ENCODE measurements around the gene PF4V1.
"Not testable (repeated sequence)": the region's sequence is repeated elsewhere in the genome, so short reads cannot be mapped to it uniquely, and the experiment has no call there.

Gene PF4V1

DNA sequence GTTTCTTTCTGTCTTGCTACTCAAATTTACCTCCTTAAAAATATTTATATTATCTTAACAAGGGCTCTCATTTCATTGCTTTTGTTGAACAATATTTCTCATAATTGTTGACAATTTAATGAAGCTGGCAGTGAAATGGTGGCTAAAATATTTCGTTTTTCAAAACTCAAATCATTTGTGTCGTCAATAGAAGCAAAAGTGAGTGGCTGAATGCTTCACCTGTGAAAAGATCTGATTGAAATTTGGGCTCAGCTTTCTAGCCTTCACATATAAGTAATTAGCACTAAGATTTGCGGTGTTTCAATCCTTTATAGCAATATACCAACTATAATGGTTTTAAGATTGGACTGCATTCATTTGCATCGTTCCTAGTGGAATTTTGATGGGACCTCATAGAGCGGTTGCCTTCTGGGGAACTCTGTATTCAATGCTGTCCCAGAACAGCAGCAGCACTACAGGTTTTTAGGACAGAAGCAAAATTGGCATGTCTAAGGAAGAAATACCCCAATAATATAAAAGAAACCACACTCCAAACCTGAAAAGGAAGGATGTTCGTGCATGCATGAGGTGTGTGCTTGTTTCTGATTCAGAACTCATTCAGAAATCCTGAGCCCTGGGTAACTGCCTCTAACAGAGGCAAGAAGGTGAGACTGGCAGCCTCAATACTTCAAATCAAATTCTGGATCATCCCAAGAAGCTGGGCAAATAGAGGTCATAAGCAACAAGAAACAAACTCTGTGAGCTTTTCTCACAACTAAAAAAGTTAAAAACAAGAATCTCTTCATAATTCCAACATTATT is 18.6 kb downstream of the PF4V1 start:
- DNase-seq = no peak

- no peak for DNase-seq
Measured at GRCh38 chr4:73872316-73873108, 19.4 kb downstream of the PF4V1 start.

DNA sequence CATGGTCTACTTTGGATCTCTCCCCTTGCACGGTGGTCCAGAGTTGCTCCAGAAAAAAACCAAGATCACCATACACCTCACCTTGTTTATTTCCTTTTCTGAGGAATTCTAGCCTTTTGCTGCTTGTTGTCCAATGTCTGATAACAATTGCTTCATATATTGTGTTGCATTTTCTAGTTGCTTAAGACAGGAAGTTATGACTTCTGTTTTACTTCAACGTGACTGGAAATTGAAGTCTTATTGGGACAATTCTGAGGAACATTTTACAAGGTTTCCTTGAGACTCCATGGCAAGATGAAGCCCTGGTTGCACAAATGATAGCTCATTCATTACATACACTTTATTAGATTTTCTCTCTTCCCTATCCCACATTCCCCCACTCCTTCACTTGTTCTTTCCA is 21.3 kb downstream of the PF4V1 start:
- no peak for DNase-seq

GRCh38 chr4:73875401-73875800 is 22.3 kb downstream of the PF4V1 start:
- DNase-seq = no peak

- no peak for DNase-seq
Measured at GRCh38 chr4:73883306-73883705, 30.2 kb downstream of the PF4V1 start.

- DNase-seq = no peak
Measured at GRCh38 chr4:73885574-73886267, 32.6 kb downstream of the PF4V1 start.

DNA sequence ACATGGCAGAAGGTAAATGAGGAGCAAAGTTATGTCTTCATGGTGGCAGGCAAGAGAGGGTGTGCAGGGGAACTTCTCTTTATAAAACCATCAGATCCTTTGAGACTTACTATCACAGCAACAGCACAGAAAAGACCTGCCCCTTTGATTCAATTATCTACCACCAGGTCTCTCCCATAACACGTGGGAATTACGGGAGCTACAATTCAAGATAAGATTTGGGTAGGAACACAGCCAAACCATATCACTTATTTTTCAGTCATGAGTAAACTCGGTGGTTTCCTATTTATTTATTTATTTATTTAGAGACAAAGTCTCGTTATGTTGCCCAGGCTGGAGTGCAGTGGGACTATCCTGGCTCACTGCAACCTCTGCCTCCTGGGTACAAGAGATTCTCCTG is 38.2 kb downstream of the PF4V1 start:
- no peak for DNase-seq

- no peak for DNase-seq
Measured at GRCh38 chr4:73891739-73892405, 38.8 kb downstream of the PF4V1 start.

DNA sequence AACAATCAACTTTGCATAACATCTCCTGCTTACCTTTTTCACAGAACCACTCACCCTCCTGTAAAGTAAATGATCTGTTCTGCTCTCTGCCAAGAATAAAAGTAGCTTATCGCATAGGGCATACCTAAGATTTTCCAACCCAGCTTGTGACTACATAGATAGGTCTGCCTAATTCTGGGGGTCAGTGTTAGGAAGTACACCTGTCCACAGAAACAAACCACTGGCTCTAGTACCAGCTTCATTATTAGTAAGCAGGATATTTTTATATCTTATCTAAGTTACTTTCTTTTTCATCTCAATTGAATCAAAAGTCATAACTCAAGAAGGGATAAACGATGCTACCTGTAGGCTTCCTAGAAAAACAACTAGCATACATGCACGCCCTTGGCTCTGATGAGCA is 39.9 kb downstream of the PF4V1 start:
- no peak for DNase-seq

DNA sequence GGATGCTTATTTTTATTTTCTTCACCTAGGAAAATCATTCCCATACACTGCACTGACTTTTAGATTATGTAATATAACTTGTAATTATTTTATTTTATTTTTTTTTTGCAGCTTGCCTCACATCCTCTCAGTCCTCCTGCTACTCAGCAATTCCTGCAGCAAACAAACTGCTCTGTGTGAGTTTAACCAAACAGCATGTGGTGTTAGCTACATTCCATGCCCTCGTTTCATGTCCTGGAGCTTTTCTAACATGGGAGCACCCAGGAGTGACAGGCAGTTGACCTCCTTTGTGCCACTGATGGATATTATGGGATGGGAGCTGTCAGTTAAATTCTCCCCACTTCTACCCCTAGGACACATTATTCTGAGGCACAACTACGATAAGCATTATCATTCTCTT is 40.9 kb downstream of the PF4V1 start:
- DNase-seq = no peak

DNA sequence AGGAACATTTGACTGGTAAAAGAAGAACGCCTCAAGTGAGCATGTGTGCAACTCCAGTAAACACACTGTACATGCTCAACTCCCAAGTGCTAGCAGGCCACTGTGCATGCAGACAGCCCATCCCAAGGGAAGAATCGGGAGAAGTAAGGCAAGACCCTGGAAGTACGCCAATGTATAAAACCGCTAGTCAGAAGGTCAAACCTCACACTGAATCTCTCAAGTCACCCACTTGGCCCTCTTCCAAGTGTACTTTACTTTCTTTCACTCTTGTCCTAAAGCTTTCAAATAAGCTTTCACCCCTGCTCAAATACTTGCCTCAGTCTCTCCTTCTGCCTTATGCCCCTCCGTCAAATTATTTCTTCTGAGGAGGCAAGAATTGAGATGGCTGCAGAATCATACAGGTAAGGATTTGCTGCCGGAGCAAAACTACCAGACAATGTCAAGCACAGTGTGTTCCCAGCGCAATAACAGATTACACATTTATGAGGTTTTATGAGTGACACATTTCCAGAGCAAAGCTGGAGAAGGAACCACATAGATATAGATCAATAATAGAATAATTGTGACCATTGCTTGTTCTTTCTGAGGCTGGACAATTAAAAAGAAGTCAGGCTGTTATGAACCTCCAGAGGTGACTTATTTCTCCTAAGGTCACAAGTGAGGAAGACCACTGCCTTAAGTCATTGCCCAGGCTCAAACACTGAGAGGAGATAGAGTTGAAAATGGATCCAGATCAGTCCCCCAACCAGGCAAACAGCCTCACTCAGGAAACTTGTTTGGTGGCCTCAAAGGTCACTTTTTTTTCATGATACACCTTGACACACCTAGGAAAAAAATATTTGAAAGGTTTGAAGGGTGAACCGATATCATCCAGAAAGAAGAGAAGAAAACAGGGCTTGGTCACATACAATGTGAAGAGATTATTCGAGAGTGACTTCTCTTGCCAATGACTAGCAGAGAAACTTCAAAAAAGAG is 42.4 kb downstream of the PF4V1 start:
- no peak for DNase-seq

- no peak for DNase-seq
Measured at GRCh38 chr4:73896416-73896815, 43.3 kb downstream of the PF4V1 start.

DNA sequence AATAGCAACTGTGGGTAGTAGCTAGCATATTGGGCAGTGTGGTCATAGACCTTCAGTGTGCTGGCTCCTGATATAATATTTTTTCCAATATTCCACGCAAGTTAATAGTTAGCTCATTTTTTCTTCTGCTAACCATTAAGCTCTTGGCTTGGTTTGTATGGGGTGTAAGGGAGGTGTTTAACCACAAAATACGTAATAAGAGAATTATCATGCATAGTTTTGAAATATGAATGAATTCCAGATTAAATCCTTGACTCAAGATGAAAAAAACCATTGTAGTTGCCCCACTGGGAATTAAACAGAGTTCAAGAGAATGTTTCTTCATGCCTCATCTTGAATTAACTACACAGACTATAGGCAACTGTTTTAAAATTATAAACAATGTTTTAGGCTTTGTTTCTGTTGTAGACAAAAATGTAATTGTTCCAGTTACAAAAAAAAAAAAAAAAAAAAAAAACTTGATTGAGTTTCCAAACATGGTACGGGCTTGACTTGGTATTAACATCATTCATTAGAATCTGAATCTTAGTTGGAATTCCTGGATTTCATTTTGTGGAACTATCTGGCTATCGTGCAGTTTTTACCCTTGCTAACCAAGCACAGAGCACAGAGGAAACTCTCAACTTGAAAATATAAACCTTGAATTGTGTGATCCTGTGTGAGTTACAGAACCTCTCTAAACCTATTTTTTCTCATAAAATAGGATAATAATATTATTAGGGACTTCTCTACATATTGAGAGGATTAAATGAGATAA is 44.5 kb downstream of the PF4V1 start:
- DNase-seq = no peak

DNA sequence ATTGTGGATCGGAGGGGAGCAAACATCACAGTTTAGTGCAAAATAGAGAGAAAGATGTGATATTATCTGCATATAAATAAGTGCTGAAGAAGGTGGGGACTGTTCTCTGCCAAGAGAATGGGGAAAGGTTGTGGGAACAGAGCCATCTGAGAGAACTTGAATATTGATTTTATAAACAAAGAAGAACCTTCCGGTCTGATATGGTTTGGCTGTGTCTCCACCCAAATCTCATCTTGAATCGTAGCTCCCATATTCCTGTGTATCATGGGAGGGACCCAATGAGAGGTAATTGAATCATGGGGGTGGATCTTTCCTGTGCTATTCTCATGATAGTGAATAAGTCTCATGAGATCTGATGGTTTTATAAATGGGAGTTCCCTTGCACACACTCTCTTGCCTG is 46.2 kb downstream of the PF4V1 start:
- DNase-seq = not testable (repeated sequence)

DNA sequence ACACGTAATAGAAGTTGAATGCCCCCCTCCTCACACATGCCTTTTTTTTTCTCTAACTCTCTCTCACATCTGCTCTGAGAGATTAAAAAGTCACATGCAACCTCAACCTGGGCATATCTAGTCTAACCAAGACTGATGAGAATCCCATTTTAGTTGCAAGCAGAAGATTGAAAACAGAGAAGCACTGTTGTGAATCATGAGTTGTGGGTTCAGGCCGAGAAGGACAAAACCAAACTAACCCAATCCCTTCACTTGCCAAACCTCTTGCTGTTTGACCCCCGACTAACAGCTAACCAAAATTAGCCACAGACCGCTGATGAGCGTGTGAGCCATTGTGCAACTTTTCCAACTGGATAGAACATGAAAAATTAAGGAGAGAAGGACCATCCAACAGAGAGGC is 47.9 kb downstream of the PF4V1 start:
- DNase-seq = no peak

- no peak for DNase-seq
Measured at GRCh38 chr4:73902038-73902637, 49.0 kb downstream of the PF4V1 start.

DNA sequence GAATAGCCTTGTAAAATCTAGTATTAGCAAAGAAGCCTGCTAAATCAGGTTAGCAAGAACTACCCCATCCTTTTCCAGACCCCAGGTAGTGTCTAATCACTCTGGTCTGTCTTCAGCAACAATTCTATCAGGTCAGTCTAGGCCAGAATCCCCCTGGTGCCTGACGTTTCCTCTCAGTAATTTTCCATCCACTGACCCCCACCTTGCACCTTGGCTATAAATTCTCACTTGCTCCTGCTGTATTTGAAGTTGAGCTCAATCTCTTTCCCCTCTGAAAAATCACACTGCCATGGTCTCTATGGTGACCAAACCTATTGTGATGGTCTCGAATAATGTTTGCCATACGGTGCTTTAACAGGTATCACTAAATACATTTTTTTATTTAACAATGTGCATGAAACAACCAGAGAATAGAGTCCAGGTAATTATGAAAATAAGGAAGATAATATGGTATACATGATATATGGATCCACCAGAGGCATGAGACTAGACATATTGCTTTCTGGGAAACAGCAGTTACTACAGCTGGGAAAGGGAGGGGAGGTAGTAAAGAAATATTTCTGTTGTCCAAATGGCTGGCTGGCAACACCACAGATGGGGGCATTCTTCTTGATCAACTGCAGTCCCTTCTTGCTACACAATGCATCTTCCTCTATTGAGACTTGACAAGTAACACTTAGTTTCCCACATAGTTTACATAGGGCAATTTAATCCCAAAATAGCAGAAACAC is 49.9 kb downstream of the PF4V1 start:
- DNase-seq = no peak
